ENCODE data around the gene P2RX7. TPM values are rescaled to one million over a fixed set of nuclear protein-coding genes. Genes with fewer than 3 reads are reported as not detected.
A peak's percentile ranks its signal among the peaks of the same experiment; 100 is the strongest.

Gene P2RX7
- total RNA-seq, 1 experiment from 2014 or later, result not detected

- CTCF ChIA-PET, result no interaction called here
- no peak overlapping the region for H3K27ac Mint-ChIP-seq (ENCODE audit: unreplicated experiment)
- peaks cover 28% of the 10 kb centered on the region for H3K27me3 Mint-ChIP-seq (ENCODE audit: unreplicated experiment)
- no peak for DNase-seq
- no TSS peak for BruUV-seq (replicated peaks)
- peaks cover 38% of the 10 kb centered on the region for H3K4me1 Mint-ChIP-seq (ENCODE audit: low read depth, unreplicated experiment)
- intact Hi-C loops (cut with micrococcal nuclease; ENCODE audit: unreplicated experiment), result no loop called here
- H3K4me3 Mint-ChIP-seq (ENCODE audit: low read depth, unreplicated experiment), result no peak overlapping the region
- H3K36me3 Mint-ChIP-seq (ENCODE audit: insufficient read depth, unreplicated experiment), result peaks cover 4% of the 10 kb centered on the region
- H3K9me3 Mint-ChIP-seq (ENCODE audit: low read depth, unreplicated experiment), result peaks cover 8% of the 10 kb centered on the region
- TF ChIP-seq, protein P1, sequence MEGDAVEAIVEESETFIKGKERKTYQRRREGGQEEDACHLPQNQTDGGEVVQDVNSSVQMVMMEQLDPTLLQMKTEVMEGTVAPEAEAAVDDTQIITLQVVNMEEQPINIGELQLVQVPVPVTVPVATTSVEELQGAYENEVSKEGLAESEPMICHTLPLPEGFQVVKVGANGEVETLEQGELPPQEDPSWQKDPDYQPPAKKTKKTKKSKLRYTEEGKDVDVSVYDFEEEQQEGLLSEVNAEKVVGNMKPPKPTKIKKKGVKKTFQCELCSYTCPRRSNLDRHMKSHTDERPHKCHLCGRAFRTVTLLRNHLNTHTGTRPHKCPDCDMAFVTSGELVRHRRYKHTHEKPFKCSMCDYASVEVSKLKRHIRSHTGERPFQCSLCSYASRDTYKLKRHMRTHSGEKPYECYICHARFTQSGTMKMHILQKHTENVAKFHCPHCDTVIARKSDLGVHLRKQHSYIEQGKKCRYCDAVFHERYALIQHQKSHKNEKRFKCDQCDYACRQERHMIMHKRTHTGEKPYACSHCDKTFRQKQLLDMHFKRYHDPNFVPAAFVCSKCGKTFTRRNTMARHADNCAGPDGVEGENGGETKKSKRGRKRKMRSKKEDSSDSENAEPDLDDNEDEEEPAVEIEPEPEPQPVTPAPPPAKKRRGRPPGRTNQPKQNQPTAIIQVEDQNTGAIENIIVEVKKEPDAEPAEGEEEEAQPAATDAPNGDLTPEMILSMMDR (IDR thresholded peaks at IDR 0.05; ENCODE audit: unreplicated experiment), result no peak
Measured at GRCh38 chr12:121127501-121127900, 5.2 kb upstream of the P2RX7 start.

GRCh38 chr12:121128908-121129810 is 3.5 kb upstream of the P2RX7 start:
- H3K27ac Mint-ChIP-seq (ENCODE audit: unreplicated experiment), result no peak overlapping the region
- DNase-seq, result peak; percentile 36
- H3K4me1 Mint-ChIP-seq (ENCODE audit: low read depth, unreplicated experiment), result peaks cover 36% of the 10 kb centered on the region
- peaks cover 2% of the 10 kb centered on the region for H3K9me3 Mint-ChIP-seq (ENCODE audit: low read depth, unreplicated experiment)
- intact Hi-C loops (cut with micrococcal nuclease; ENCODE audit: unreplicated experiment), result no loop called here
- TF ChIP-seq, protein P1 (IDR thresholded peaks at IDR 0.05; ENCODE audit: unreplicated experiment), result no peak
- peaks cover 28% of the 10 kb centered on the region for H3K27me3 Mint-ChIP-seq (ENCODE audit: unreplicated experiment)
- no TSS peak for BruUV-seq (replicated peaks)
- CTCF ChIA-PET, result interaction anchor here (0.6 kb wide), 1 partner anchor 110 kb away, joined by 3 read pairs; no protein-coding TSS in a partner anchor
- H3K36me3 Mint-ChIP-seq (ENCODE audit: insufficient read depth, unreplicated experiment), result peaks cover 4% of the 10 kb centered on the region
- no peak overlapping the region for H3K4me3 Mint-ChIP-seq (ENCODE audit: low read depth, unreplicated experiment)

DNA sequence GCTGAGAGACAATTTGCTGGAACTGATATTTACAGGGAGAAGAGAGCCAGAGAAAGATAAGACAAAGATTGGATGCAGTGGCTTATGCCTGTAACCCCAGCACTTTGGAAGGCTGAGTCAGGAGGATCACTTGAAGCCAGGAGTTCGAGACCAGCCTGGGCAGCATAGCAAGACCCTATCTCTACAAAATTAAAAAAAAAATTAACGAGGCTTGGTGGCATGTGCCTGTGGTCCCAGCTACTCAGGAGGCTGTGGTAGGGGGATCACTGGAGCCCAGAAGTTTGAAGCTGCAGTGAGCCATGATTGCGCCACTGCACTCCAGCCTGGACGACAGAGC is 2.9 kb upstream of the P2RX7 start:
- BruUV-seq (replicated peaks), result no TSS peak
- H3K27me3 Mint-ChIP-seq (ENCODE audit: unreplicated experiment), result peaks cover 28% of the 10 kb centered on the region
- no peak overlapping the region for H3K4me3 Mint-ChIP-seq (ENCODE audit: low read depth, unreplicated experiment)
- no peaks in the 10 kb centered on the region for H3K36me3 Mint-ChIP-seq (ENCODE audit: insufficient read depth, unreplicated experiment)
- CTCF ChIA-PET, result no interaction called here
- intact Hi-C loops (cut with micrococcal nuclease; ENCODE audit: unreplicated experiment), result no loop called here
- H3K27ac Mint-ChIP-seq (ENCODE audit: unreplicated experiment), result no peak overlapping the region
- peaks cover 29% of the 10 kb centered on the region for H3K4me1 Mint-ChIP-seq (ENCODE audit: low read depth, unreplicated experiment)
- DNase-seq, result no peak
- peaks cover 2% of the 10 kb centered on the region for H3K9me3 Mint-ChIP-seq (ENCODE audit: low read depth, unreplicated experiment)
- TF ChIP-seq, protein P1 (IDR thresholded peaks at IDR 0.05; ENCODE audit: unreplicated experiment), result no peak

DNA sequence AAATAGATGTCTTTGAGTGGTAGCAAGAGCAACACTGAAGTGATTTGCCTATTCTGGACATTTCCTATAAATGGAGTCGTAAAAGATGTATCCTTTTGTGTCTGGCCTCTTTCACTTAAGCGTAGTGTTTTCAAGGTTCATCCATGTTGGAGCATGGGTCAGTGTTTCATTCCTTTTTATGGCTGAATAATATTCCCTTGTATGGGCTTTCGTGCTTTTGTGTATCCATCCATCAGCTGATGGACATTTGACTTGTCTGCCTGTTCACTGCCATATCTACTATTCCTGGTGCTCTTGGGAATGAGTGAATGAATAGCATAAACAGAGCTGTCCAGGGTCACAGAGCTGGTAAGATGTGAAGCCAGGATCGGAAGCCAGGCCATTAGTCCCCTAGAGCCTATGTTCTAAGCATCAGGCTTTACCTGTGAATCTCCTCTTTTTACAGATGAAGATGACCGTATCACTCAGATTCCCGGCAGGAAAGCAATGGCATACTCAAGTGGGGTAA is 1.8 kb upstream of the P2RX7 start:
- Mint-ChIP-seq H3K4me3 (ENCODE audit: low read depth, unreplicated experiment) (no peak overlapping the region), H3K27ac (ENCODE audit: unreplicated experiment) (no peak overlapping the region), H3K4me1 (ENCODE audit: low read depth, unreplicated experiment) (peaks cover 23% of the 10 kb centered on the region), H3K27me3 (ENCODE audit: unreplicated experiment) (peaks cover 28% of the 10 kb centered on the region), H3K9me3 (ENCODE audit: low read depth, unreplicated experiment) (peaks cover 2% of the 10 kb centered on the region), H3K36me3 (ENCODE audit: insufficient read depth, unreplicated experiment) (no peaks in the 10 kb centered on the region)
- TF ChIP-seq, protein P1 (IDR thresholded peaks at IDR 0.05; ENCODE audit: unreplicated experiment), result no peak
- no TSS peak for BruUV-seq (replicated peaks)
- CTCF ChIA-PET, result no interaction called here
- intact Hi-C loops (cut with micrococcal nuclease; ENCODE audit: unreplicated experiment), result no loop called here
- DNase-seq, result no peak

Data from Calu3 (cell line).